Measurements from ENCODE around the gene PASK. TPM values are rescaled to one million over a fixed set of nuclear protein-coding genes. Genes with fewer than 3 reads are reported as not detected.
A peak's percentile ranks its signal among the peaks of the same experiment; 100 is the strongest.

The PASK gene
- total RNA-seq, 2 experiments from 2014 or later: 55.5 to 62.0 TPM

DNA sequence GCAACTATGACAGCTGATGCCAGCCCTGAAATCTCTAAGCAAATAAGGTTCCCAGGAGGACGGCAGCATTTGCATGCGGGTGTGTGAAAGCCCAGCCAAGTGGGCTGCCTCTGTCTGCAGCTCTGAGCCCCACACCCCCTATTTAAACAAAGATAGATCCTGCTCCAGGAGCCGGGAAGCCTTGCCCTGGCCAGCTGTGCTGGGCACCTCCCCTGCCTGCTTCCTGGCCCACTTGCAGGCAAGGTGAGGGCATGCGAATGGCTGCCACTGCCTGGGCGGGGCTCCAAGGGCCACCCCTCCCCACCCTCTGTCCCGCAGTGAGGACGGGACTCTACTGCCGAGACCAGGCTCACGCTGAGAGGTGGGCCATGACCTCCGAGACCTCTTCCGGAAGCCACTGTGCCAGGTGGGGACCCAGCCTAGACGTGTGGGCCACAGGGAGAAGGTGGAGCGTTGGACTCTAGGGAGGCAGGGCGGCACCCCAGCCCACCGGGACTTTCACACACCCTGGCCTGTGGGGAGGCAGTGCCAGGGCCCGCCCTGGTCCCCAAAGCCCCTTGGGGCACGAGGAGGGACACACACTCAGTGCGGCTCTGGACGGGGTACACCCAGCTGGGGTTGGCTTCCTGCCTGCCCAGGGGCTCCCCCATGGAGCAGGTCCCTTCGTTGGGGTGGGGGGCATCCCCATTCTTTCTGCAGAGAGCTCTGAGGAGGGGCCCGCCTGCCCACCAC lies 39.3 kb upstream of the PASK start, which contains the start of gene ANO7:
ANO7 (plus strand) TSS at position 317 of the 732 bp plus-strand sequence. CDS start 1,387 bp downstream, outside the sequence.
- Mint-ChIP-seq H3K4me1 (no peaks in the 10 kb centered on the region), H3K27me3 (no peaks in the 10 kb centered on the region), H3K9me3 (no peaks in the 10 kb centered on the region), H3K27ac (no peak within 1 kb of the TSS), H3K36me3 (ENCODE audit: low read depth) (no peaks in the 10 kb centered on the region), H3K4me3 (no peak within 1 kb of the TSS)
- ChIA-PET CTCF (interaction anchor here (0.6 to 1.4 kb wide), 3 partner anchors 8 to 49 kb away, joined by 3 to 4 read pairs (median 3); no protein-coding TSS in a partner anchor), POLR2A (no interaction called here)
- no peak for DNase-seq

DNA sequence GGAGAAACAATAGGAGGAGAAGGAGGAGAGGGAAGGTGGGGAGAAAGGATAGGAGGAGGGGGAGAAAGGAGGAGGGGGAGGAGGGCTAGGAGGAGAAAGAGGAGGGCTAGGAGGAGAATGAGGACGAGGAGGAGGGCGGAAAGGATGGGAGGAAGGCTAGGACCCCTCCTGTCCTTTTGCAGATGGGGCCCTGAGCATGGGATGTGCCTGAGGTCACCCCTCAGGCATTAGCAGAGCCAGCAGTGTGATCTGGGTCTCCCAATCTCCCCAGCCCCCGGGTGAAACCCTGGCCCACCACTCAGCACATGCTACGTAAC lies 38.6 kb upstream of the PASK start:
- no peak overlapping the region for H3K27ac Mint-ChIP-seq
- no peaks in the 10 kb centered on the region for H3K4me1 Mint-ChIP-seq
- no peaks in the 10 kb centered on the region for H3K9me3 Mint-ChIP-seq
- no peak for DNase-seq
- CTCF ChIA-PET: interaction anchor here (0.6 to 1.0 kb wide), 2 partner anchors 19 to 49 kb away, joined by 3 read pairs; no protein-coding TSS in a partner anchor
- H3K27me3 Mint-ChIP-seq: no peaks in the 10 kb centered on the region
- no peak overlapping the region for H3K4me3 Mint-ChIP-seq
- no peaks in the 10 kb centered on the region for H3K36me3 Mint-ChIP-seq (ENCODE audit: low read depth)
- POLR2A ChIA-PET: no interaction called here

DNA sequence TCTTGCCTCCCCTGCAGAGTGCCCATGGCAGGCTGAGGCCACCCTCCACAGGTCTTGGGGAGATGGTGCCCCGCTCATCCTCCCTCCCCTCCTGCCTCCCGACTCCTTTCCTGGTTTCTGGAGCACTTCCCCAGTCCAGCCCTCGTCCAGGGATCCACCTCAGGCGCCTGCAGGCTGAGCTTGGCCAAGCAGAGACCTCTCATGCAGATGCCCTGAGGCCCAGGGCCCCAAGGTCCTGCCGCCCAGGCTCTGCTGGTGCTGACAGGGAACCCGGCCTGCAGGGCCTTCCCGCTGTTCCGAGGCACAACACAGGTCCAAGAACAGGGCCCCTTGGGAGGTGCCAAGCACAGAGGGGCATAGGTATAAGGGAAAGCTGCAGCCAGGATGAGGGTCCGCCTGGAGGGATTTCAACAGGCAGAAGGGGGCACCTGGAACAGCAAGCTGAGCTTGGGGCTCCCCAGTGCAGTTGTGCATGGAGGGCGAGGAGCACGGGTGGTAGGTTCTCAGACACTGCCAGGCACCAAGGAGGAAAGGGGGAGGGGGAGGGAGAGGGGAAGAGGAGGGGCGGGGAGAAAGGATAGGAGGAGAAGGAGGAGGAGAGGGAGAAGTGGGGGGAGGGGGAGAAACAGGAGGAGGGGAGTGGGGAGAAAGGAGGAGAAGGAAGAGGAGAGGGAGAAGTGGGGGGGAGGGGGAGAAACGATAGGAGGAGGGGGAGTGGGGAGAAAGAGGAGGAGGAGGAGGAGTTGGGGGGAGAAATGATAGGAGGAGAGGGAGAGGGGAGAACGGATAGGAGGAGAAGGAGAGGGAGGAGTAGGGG lies 38.0 kb upstream of the PASK start:
- Mint-ChIP-seq H3K27me3 (no peaks in the 10 kb centered on the region), H3K27ac (no peak overlapping the region), H3K9me3 (no peaks in the 10 kb centered on the region), H3K36me3 (ENCODE audit: low read depth) (no peaks in the 10 kb centered on the region), H3K4me1 (no peaks in the 10 kb centered on the region), H3K4me3 (no peak overlapping the region)
- DNase-seq: no peak
- POLR2A ChIA-PET: no interaction called here
- CTCF ChIA-PET: interaction anchor here (0.6 kb wide), 1 partner anchor 50 kb away, joined by 3 read pairs; no protein-coding TSS in a partner anchor

DNA sequence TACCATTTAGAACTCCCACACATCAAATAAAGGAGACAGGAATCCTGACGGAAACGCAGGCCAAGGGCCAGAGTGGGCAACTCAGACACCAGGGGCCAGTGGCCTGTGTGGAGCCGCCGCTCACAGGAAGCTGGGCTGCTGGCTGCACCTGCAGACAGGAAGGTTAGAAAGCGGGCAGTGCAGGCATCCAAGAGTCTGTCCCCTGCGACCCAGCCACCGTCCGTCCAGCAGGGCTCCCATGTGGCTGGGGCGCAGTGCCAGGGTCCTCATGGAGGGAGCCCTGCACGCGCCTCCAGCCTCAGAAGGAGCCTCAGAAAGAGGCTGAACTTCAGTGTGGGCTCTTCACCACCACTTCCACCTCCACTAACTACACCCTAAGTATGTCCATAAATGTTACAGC lies 36.7 kb upstream of the PASK start:
- CTCF ChIA-PET: no interaction called here
- no peak overlapping the region for H3K27ac Mint-ChIP-seq
- POLR2A ChIA-PET: no interaction called here
- no peaks in the 10 kb centered on the region for H3K36me3 Mint-ChIP-seq (ENCODE audit: low read depth)
- no peak overlapping the region for H3K4me3 Mint-ChIP-seq
- no peaks in the 10 kb centered on the region for H3K9me3 Mint-ChIP-seq
- no peaks in the 10 kb centered on the region for H3K4me1 Mint-ChIP-seq
- no peak for DNase-seq
- no peaks in the 10 kb centered on the region for H3K27me3 Mint-ChIP-seq

DNA sequence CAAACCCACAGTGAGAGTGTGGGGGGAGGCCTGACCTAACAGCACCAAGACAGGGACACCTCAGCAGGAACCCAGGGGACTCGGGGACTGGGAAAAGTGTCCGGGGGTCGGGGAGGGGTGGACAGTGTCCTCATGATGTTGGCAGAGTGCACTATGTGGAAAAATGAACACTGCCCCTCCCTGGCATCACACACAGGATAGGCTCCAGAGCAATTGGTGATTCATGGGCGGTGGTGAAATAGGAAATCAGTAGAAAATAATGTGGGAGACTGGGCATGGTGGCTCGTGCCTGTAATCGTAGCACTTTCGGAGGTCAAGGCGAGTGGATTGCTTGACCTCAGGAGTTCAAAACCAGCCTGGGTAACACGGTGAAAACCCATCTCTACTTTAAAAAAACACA lies 35.6 kb upstream of the PASK start:
- no peaks in the 10 kb centered on the region for H3K4me1 Mint-ChIP-seq
- DNase-seq: no peak
- H3K9me3 Mint-ChIP-seq: no peaks in the 10 kb centered on the region
- no peak overlapping the region for H3K27ac Mint-ChIP-seq
- H3K4me3 Mint-ChIP-seq: no peak overlapping the region
- POLR2A ChIA-PET: no interaction called here
- no peaks in the 10 kb centered on the region for H3K27me3 Mint-ChIP-seq
- CTCF ChIA-PET: no interaction called here
- H3K36me3 Mint-ChIP-seq (ENCODE audit: low read depth): no peaks in the 10 kb centered on the region

DNA sequence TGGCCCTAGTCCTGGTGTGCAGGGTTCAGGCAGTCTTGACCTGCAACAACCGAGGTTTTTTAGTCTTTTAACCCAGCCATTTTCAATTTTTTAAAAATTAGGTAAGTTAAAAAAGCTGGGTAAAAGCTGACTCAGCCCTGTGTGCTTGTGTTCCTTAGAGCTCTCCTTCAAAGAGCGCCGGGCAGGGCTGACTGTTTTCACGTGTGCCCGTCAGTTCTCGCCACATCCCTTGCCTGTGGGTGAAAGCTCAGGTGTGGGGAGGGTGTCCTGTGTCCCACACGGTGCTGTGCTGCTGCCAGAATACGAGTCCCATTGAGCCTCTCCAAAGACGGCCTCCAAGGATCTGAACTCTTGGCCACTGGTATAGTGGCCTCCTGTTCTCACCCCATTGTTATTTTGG lies 33.9 kb upstream of the PASK start:
- no peak overlapping the region for H3K27ac Mint-ChIP-seq
- POLR2A ChIA-PET: no interaction called here

DNA sequence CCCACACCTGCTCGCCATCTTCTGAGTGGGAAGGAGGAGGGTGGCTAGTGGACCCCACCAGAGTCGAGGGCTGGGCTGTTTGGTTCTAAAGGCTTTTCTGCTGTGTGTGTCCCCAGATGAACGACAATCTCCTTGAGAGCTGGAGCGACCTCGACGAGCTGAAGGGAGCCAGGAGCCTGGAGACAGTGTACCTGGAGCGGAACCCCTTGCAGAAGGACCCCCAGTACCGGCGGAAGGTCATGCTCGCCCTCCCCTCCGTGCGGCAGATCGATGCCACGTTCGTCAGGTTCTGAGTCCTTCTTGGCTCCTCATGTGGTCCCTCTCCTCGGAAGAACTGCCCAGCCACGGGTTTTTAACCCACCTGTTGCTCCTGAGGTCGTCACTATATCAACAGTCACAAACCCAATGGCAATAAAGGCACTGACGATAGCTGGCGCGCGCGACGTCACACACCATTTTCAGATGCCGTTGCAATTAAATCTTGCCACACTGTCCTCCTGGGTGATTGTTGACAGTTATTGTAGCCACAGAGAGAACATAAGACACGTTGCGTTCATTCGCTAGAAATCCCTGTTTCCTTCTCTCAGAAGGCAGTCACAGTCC lies 33.4 kb upstream of the PASK start:
- peaks cover 11% of the 10 kb centered on the region for H3K36me3 Mint-ChIP-seq (ENCODE audit: low read depth)
- H3K27me3 Mint-ChIP-seq: no peaks in the 10 kb centered on the region
- no peak overlapping the region for H3K27ac Mint-ChIP-seq
- no peaks in the 10 kb centered on the region for H3K4me1 Mint-ChIP-seq
- no peak overlapping the region for H3K4me3 Mint-ChIP-seq
- DNase-seq: no peak
- ChIA-PET CTCF (no interaction called here), POLR2A (no interaction called here)
- H3K9me3 Mint-ChIP-seq: no peaks in the 10 kb centered on the region

More for the DNA sequence above, 33.9 kb upstream of the PASK start:
- Mint-ChIP-seq H3K4me3 (no peak overlapping the region), H3K36me3 (ENCODE audit: low read depth) (peaks cover 8% of the 10 kb centered on the region), H3K27me3 (no peaks in the 10 kb centered on the region), H3K4me1 (no peaks in the 10 kb centered on the region), H3K9me3 (no peaks in the 10 kb centered on the region)
- CTCF ChIA-PET: no interaction called here
- DNase-seq: no peak

DNA sequence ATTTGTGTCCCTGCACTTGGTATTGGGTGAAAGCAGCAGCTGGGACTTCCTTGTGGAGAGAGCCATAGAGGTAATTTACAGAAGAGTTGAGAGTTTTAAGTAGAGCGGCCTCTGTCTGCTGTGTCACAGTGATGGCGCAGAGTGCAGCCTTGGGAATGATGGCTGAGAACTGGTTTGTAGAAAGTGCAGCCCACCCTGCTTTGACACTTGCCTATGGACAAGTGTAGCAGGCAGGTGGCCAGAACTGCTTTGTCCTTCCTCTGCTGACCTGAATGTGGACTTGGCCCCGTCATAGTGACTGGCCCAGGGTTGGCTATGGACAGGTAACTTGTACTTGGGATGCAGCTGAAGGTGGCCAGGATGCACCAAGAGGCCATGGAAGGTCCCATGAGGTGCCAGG lies 32.9 kb upstream of the PASK start:
- Mint-ChIP-seq H3K4me3 (no peak overlapping the region), H3K27ac (no peak overlapping the region), H3K36me3 (ENCODE audit: low read depth) (peaks cover 11% of the 10 kb centered on the region), H3K9me3 (no peaks in the 10 kb centered on the region), H3K27me3 (no peaks in the 10 kb centered on the region), H3K4me1 (no peaks in the 10 kb centered on the region)
- DNase-seq: no peak
- ChIA-PET POLR2A (no interaction called here), CTCF (no interaction called here)

DNA sequence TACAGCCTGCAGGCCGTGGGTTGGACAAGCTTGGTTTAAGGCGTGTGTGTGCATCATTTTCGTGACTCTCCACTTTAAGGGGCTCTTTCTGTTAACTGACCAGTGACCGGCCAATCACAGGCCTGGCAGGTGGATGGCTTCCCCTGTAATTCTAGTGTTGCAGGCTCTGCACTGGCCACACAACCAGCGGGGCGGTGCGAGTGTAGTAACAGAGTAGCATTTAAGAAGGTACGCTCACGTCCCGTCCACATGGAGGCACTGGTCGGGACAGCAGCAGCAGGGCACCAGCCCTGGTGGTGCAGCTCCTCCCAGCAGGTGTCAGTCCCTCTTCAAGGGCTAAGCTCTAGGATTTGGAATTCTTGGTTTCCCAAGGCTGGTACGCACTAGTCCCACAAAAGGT lies 31.2 kb upstream of the PASK start:
- no peaks in the 10 kb centered on the region for H3K27me3 Mint-ChIP-seq
- CTCF ChIA-PET: interaction anchor here (0.9 kb wide), 1 partner anchor 9 kb away, joined by 4 read pairs; no protein-coding TSS in a partner anchor
- POLR2A ChIA-PET: no interaction called here
- DNase-seq: no peak
- no peak overlapping the region for H3K27ac Mint-ChIP-seq
- H3K4me1 Mint-ChIP-seq: no peaks in the 10 kb centered on the region
- no peak overlapping the region for H3K4me3 Mint-ChIP-seq
- H3K36me3 Mint-ChIP-seq (ENCODE audit: low read depth): peaks cover 11% of the 10 kb centered on the region
- no peaks in the 10 kb centered on the region for H3K9me3 Mint-ChIP-seq

DNA sequence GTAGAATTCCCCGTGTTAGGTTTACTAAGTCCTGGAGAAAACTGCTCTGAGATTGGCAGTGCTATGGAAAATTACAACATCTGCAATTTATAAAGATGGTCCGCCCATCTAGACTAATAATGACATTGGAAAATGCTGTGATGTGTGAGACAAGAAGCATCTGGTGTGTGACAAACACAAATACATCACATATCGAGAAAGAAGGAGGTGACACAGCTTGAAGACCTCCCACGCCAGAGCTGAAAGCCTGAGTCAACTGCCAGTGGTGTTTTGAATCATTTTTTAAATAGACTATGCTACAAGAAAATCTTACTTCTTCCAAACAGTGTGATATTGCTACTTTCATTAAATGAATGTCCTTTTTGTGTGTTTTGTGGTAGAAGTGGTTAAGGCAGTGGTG lies 30.6 kb upstream of the PASK start:
- H3K27ac Mint-ChIP-seq: no peak overlapping the region
- H3K4me1 Mint-ChIP-seq: no peaks in the 10 kb centered on the region
- no peaks in the 10 kb centered on the region for H3K27me3 Mint-ChIP-seq
- POLR2A ChIA-PET: no interaction called here
- no peak overlapping the region for H3K4me3 Mint-ChIP-seq
- peaks cover 15% of the 10 kb centered on the region for H3K36me3 Mint-ChIP-seq (ENCODE audit: low read depth)
- no peak for DNase-seq
- CTCF ChIA-PET: interaction anchor here (0.9 kb wide), 1 partner anchor 9 kb away, joined by 4 read pairs; no protein-coding TSS in a partner anchor
- H3K9me3 Mint-ChIP-seq: no peaks in the 10 kb centered on the region

DNA sequence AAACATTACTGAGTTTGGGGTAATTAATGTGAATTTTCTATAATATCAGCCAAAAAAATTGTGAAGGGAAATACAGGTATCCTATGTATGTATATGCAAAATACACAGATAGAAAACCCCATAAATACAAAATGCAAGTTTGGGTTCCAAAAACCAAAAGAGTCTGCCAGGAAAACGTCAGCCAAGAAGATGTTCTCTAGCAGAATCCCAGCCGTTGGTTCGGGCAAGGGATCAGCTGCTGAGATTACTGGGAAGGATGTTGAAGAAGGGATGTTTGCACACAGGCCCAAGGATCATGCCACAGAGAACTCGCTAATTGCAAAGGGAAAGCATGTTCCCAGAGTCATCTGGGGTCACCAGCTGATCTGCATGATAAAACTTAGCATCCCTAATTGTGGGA lies 29.7 kb upstream of the PASK start:
- POLR2A ChIA-PET: no interaction called here
- no peaks in the 10 kb centered on the region for H3K4me1 Mint-ChIP-seq
- H3K27me3 Mint-ChIP-seq: no peaks in the 10 kb centered on the region
- CTCF ChIA-PET: no interaction called here
- no peak overlapping the region for H3K4me3 Mint-ChIP-seq
- H3K9me3 Mint-ChIP-seq: no peaks in the 10 kb centered on the region
- peaks cover 16% of the 10 kb centered on the region for H3K36me3 Mint-ChIP-seq (ENCODE audit: low read depth)
- DNase-seq: no peak
- no peak overlapping the region for H3K27ac Mint-ChIP-seq

DNA sequence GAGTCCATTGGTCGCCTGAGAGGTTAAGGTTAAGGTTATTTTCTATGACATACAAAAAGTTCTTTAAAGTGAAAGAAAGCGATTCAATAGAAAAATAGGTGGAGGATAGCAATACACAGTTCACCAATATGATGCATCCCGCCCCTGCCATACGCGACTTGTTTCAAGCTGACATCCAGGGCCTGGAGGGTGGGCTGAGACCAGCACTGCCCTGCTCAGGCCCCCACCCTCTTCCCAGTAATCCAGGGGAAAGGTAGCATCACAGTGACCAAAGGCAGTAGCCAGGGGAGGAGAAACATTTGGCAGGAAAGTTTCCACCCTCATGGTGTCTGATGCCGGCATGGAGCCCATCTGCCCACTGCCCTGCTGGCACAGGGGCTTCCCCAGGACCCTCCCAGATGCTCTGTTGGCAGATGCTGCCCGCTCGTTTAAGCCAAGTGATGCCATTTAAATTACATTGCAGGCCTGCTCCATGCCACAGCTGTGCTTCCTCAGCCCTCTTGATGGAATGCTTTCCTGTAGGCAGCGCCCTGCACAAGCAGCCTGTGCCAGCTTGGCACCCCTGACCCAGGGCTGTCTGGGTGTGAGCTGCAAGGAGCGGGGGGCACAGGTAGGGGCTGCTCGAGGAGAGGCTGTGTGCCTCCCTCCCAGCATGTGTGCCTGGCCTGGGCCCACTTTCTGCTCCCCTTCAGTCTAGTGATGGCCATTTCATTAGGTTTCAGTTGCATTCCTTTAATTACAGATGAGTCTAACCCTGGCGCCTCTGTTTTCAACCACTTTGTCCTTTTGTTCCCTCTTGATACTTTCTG lies 28.5 kb upstream of the PASK start:
- H3K36me3 Mint-ChIP-seq (ENCODE audit: low read depth): peaks cover 23% of the 10 kb centered on the region
- DNase-seq: no peak
- no peaks in the 10 kb centered on the region for H3K27me3 Mint-ChIP-seq
- H3K4me3 Mint-ChIP-seq: no peak overlapping the region
- ChIA-PET CTCF (interaction anchor here (0.6 kb wide), 2 partner anchors 68 to 116 kb away, joined by 3 read pairs; no protein-coding TSS in a partner anchor), POLR2A (no interaction called here)
- no peaks in the 10 kb centered on the region for H3K4me1 Mint-ChIP-seq
- H3K9me3 Mint-ChIP-seq: no peaks in the 10 kb centered on the region
- H3K27ac Mint-ChIP-seq: peak overlapping the region; percentile 13

All from activated CD4-positive, alpha-beta T cell treated with anti-CD3 and anti-CD28 coated beads, Interleukin-2, amount 10 ng/mL, durations not matched to agents 7 days and 5 days (primary cell).